ENCODE data around the gene APBA1. TPM values are rescaled to one million over a fixed set of nuclear protein-coding genes. Genes with fewer than 3 reads are reported as not detected.

Gene APBA1
- total and polyA plus RNA-seq, 2 of the 8 experiments (the other 6 are each of a cell fraction or from before 2014, with no cell fraction given) = 0.36 to 0.60 TPM

DNA sequence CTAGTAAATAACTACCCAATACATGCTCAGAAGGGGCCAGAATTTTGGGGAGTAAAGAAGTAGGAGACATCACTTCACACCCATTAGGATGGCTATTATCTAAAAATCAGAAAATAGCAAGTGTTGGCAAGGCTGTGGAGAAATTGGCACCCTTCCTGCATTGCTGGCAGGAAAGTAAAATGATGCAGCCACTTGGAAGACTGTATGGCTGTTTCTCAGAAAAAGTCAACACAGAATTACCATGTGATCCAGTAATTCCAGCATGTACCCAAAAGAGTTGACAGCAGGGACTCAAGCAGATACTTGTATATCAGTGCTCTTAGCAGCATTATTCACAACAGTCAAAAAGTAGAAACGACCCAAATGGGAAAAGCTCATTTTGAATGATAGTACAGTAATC, 107.6 kb downstream of the APBA1 start (continued):
- TF ChIP-seq ZNF274 (IDR thresholded peaks at IDR 0.05; ENCODE audit: borderline replicate concordance, extremely low read depth, low read length) = no peak
- no peak for TF ChIP-seq SRF (IDR thresholded peaks at IDR 0.05; ENCODE audit: low read depth, low read length)

GRCh38 chr9:69559126-69559525, 113.0 kb downstream of the APBA1 start:
- H3K56ac ChIP-seq (replicated peaks; ENCODE audit: insufficient read length, low read depth, low read length) = no peak overlapping the region
- H3K14ac ChIP-seq (ENCODE audit: insufficient read length) = no peak overlapping the region
- no peaks in the 10 kb centered on the region for H3K4me1 ChIP-seq (replicated peaks in 1 of 4; ENCODE audit: control insufficient read depth in 3 of 4, insufficient read depth in 4 of 4, low read length in 3 of 4)
- FAIRE-seq (no peak), DNase-seq (ENCODE audit: low read depth in 1 of 2, low spot score in 2 of 2) (no peak)
- no peak overlapping the region for H3K9ac ChIP-seq (replicated peaks in 1 of 4; ENCODE audit: extremely low read depth in 1 of 4, low read depth in 3 of 4, low read length in 3 of 4)
- no peak overlapping the region for H2AFZ ChIP-seq (ENCODE audit: low read length)
- no peak overlapping the region for H2AK5ac ChIP-seq (ENCODE audit: low read depth, low read length)
- H2BK12ac ChIP-seq (ENCODE audit: low read depth, low read length) = no peak overlapping the region
- H3K27me3 ChIP-seq (replicated peaks in 1 of 4; ENCODE audit: control insufficient read depth in 3 of 4, extremely low read depth in 1 of 4, insufficient read depth in 3 of 4, low read length in 3 of 4) = no peaks in the 10 kb centered on the region
- no peak overlapping the region for H2BK5ac ChIP-seq (ENCODE audit: low read depth, low read length)
- H3K79me2 ChIP-seq (ENCODE audit: control insufficient read depth in 1 of 2, insufficient read depth in 2 of 2, low read length in 2 of 2) = no peaks in the 10 kb centered on the region
- no peak overlapping the region for H3K23ac ChIP-seq (ENCODE audit: insufficient read length)
- H3K23me2 ChIP-seq (ENCODE audit: low read depth, low read length) = no peaks in the 10 kb centered on the region
- H3K4me3 ChIP-seq (ENCODE audit: extremely low read depth in 1 of 4, insufficient read depth in 2 of 4, low read depth in 3 of 4, low read length in 4 of 4) = no peak overlapping the region
- no peaks in the 10 kb centered on the region for H3K36me3 ChIP-seq (ENCODE audit: control insufficient read depth in 2 of 4, insufficient read depth in 4 of 4, low read length in 3 of 4)
- H3K79me1 ChIP-seq (ENCODE audit: low read depth, low read length) = no peaks in the 10 kb centered on the region
- H3K4me2 ChIP-seq (ENCODE audit: insufficient read depth in 1 of 2, low read depth in 2 of 2, low read length in 2 of 2) = no peak overlapping the region
- H2BK20ac ChIP-seq (ENCODE audit: low read length) = no peak overlapping the region
- H4K20me1 ChIP-seq (replicated peaks in 1 of 2; ENCODE audit: control insufficient read depth in 1 of 2, insufficient read depth in 2 of 2, low read length in 2 of 2) = no peaks in the 10 kb centered on the region
- H4K91ac ChIP-seq (replicated peaks; ENCODE audit: insufficient read length, low read length) = no peak overlapping the region
- no peak overlapping the region for H2BK120ac ChIP-seq (replicated peaks; ENCODE audit: low read depth, low read length)
- POLR2A ChIA-PET (ENCODE audit: partially characterized antibody) = no interaction called here
- no peak overlapping the region for H4K5ac ChIP-seq (ENCODE audit: insufficient read length, low read depth, low read length)
- CTCF ChIA-PET (ENCODE audit: partially characterized antibody) = no interaction called here
- no peaks in the 10 kb centered on the region for H3K9me3 ChIP-seq (ENCODE audit: insufficient read depth in 2 of 2, low read depth in 1 of 2, low read length in 1 of 2)
- H3K18ac ChIP-seq (ENCODE audit: extremely low read depth, low read length) = no peak overlapping the region
- H3K27ac ChIP-seq (ENCODE audit: low read depth, low read length) = no peak overlapping the region
- H2BK15ac ChIP-seq (ENCODE audit: low read length) = no peak overlapping the region
- H4K8ac ChIP-seq (ENCODE audit: extremely low read depth, insufficient read depth, low read length) = no peak overlapping the region
- no peak overlapping the region for H3K4ac ChIP-seq (replicated peaks; ENCODE audit: insufficient read length, low read depth, low read length)
- TF ChIP-seq EZH2 (IDR thresholded peaks at IDR 0.05; ENCODE audit: low read depth, low read length, severe bottlenecking) = no peak
- no peak for TF ChIP-seq RFX5 (IDR thresholded peaks at IDR 0.05; ENCODE audit: borderline replicate concordance, low read depth, low read length)
- no peak for TF ChIP-seq RNF2 (IDR thresholded peaks at IDR 0.05; ENCODE audit: borderline replicate concordance, low read depth, low read length, missing control alignments, poor library complexity, severe bottlenecking)
- no peak for TF ChIP-seq HDAC6 (IDR thresholded peaks at IDR 0.05; ENCODE audit: low read depth, low read length)
- TF ChIP-seq EP300 (IDR thresholded peaks at IDR 0.05; ENCODE audit: borderline replicate concordance in 1 of 2, low read depth in 2 of 2, low read length in 2 of 2) = no peak
- no peak for TF ChIP-seq SP1 (IDR thresholded peaks at IDR 0.05; ENCODE audit: low read depth, low read length)
- TF ChIP-seq RAD21 (IDR thresholded peaks at IDR 0.05 in 1 of 2, conservative IDR thresholded peaks at IDR 0.05 in 1 of 2; ENCODE audit: low read depth in 2 of 2, low read length in 2 of 2) = no peak
- no peak for TF ChIP-seq USF2 (IDR thresholded peaks at IDR 0.05; ENCODE audit: low read length)
- no peak for TF ChIP-seq SP2 (IDR thresholded peaks at IDR 0.05; ENCODE audit: low read length)
- no peak for TF ChIP-seq TAF7 (optimal IDR thresholded peaks at IDR 0.05; ENCODE audit: borderline replicate concordance, low read depth, low read length)

Data from H1 (cell line).